GM19468 (cell line): ENCODE data around the gene TMEM72.

Source experiments
- ATAC-seq: cut with Tn5 transposase; IDR thresholded peaks from one replicate; pipeline ENCODE4 v1.9.1; 2021; ENCODE audit warnings: mild to moderate bottlenecking, moderate library complexity, moderate number of reproducible peaks; ENCODE audit not compliant: unreplicated experiment; ENCODE audit errors: extremely low read depth

Gene TMEM72

GRCh38 chr10:44963772-44964633, 52.9 kb downstream of the TMEM72 start:
- no peak for ATAC-seq

GRCh38 chr10:44965104-44965503, 54.0 kb downstream of the TMEM72 start:
- no peak for ATAC-seq

GRCh38 chr10:44965651-44966097, 54.5 kb downstream of the TMEM72 start:
- no peak for ATAC-seq

- no peak for ATAC-seq
Measured at GRCh38 chr10:44966129-44966815, 55.1 kb downstream of the TMEM72 start.

GRCh38 chr10:44966816-44967509, 55.8 kb downstream of the TMEM72 start:
- ATAC-seq, result no peak

GRCh38 chr10:44967616-44968015, 56.5 kb downstream of the TMEM72 start:
- ATAC-seq, result no peak

GRCh38 chr10:44968091-44968490, 57.0 kb downstream of the TMEM72 start:
- ATAC-seq, result no peak

GRCh38 chr10:44968500-44969400, 57.6 kb downstream of the TMEM72 start:
- no peak for ATAC-seq

GRCh38 chr10:44969854-44970253, 58.7 kb downstream of the TMEM72 start:
- no peak for ATAC-seq

GRCh38 chr10:44970812-44971395, 59.8 kb downstream of the TMEM72 start:
- ATAC-seq, result no peak

GRCh38 chr10:44971434-44971833, 60.3 kb downstream of the TMEM72 start:
- no peak for ATAC-seq

GRCh38 chr10:44971935-44972757, 61.0 kb downstream of the TMEM72 start:
- no peak for ATAC-seq

- ATAC-seq, result no peak
Measured at GRCh38 chr10:44972874-44973306, 61.8 kb downstream of the TMEM72 start.

GRCh38 chr10:44973323-44974081, 62.4 kb downstream of the TMEM72 start:
- no peak for ATAC-seq

GRCh38 chr10:44974082-44974627, 63.0 kb downstream of the TMEM72 start:
- no peak for ATAC-seq

GRCh38 chr10:44974628-44975430, 63.7 kb downstream of the TMEM72 start:
- peak; percentile 78 for ATAC-seq
